NCI-H82 treated with DMSO at 0.1 percent for 48 hours (cell line): ENCODE data around the gene KCNH3.
"Not testable (repeated sequence)": the region's sequence is repeated elsewhere in the genome, so short reads cannot be mapped to it uniquely, and the experiment has no call there.

Experiments
- DNase-seq: peaks from one replicate; lab custom pipeline; 2025; ENCODE audit not compliant: unreplicated experiment; lab: John Stamatoyannopoulos, UW

The KCNH3 gene

DNA sequence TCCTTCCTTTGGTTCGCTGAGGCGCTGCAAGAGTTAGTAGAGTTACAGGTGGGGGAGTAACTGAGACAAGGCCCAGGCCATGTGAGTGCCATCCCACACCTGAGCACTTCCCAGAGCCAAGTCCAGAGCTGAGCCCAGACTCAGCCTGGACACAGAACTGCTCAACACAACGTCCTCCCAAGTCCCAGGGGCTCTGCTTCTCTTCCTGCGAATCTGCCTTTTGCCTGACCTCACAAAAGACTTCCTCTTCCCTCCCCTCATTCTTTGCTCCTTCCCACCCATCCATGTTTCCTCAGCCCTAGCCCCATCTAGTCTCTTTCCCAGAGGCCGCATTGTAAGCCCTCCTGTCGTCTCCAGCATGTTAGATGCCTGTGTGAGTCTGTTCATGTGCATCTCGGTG lies 45.8 kb downstream of the KCNH3 start:
- DNase-seq, result no peak

DNA sequence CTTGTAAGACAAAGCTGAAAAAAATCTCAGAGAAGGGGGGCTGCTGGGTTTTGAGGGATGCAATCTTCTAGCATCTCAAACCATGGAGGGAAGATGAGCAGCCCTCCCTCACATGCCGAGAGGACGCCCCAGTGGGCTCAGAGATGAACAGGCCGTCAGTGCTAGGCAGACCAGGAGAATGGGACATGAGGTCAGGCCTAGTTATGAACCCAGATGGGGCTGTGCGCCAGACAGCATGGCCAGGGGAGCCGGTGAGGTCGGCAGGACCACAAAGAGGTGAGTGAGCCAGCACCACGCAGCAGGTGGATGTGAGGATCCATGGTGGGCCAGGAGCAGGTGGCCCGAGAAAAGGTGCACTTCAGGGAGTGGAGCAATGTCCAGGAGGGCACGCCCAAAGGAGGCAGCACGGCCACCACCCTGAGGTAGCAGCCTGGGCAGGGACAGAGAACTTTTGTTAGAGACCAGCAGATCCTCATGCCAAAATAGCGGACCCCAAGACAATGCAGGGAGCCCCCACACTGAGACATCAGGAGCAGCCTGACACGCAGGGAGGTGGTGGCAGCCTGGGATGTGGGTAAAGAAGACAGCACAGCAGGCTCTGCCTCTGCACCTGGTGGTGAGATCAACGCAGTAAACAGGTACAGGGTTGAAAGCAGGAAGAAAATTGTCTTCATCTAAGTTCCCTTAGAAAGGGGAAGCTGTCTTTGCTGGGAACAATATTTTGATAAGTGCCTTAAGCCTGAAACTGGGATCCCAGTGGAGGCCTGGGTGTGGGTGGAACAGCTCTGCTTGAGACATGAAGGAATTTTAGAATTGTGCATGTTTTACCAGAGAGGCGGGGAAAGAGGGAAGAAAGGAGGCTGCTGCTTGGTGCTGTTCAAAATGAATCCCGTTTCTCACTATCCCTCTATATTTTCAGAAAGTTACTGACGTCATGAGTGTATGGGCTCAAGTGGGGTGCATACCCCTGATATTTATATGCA lies 46.9 kb downstream of the KCNH3 start:
- DNase-seq, result no peak

DNA sequence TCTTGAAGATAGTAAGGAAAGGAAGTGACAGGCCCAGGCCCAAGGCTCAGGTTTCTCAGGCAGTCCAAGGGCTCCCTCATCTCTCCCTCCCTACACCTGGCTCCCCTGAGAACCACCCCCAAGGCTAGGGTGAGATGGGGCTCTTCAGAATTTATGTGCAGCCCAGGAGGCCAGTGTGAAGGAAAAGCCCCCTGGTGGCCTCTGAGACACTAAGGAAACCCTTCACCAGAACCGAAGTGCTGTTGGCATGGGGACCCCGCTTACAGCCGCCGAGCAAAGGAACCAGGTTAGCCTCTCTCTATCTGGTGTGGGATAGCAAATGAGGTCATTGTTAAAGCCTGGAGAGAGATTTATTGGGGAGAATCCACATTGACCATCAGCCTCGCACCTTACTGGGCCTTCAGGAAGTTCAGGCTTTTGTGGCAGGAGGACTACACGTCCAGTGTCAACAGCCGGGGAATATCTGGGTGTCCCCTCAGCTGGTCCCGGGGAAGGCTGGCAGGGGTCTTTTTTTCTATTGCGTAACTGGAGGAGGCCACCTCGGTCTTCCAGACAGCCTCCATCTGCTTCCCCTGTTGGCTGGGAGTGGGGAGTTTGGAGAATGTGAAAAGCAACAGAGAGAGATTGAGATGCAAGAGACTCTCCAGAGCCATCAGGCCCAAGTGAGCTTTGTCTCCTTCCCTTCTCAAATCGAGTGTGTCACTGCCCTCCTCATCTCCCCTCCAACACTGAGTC lies 48.5 kb downstream of the KCNH3 start:
- no peak for DNase-seq

DNA sequence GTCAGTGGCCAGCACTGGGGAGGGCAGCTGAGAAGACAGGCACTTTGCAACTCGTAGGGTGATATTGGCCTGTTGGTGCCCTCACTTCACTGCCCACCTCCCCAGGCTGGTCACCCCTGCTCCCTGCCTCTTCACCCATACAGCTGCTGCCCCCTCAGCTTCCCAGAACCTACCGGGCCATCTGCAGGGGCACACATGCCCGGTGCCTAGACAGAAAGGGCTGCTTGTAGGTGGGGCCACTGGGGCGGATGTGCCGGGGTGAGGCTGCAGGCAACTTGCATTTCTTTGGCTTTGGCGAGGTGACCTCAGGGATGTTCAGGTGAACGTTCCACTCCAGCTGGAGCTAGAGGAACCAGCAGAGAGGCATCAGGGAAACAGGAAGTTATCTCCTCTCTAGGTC lies 49.5 kb downstream of the KCNH3 start:
- no peak for DNase-seq

DNA sequence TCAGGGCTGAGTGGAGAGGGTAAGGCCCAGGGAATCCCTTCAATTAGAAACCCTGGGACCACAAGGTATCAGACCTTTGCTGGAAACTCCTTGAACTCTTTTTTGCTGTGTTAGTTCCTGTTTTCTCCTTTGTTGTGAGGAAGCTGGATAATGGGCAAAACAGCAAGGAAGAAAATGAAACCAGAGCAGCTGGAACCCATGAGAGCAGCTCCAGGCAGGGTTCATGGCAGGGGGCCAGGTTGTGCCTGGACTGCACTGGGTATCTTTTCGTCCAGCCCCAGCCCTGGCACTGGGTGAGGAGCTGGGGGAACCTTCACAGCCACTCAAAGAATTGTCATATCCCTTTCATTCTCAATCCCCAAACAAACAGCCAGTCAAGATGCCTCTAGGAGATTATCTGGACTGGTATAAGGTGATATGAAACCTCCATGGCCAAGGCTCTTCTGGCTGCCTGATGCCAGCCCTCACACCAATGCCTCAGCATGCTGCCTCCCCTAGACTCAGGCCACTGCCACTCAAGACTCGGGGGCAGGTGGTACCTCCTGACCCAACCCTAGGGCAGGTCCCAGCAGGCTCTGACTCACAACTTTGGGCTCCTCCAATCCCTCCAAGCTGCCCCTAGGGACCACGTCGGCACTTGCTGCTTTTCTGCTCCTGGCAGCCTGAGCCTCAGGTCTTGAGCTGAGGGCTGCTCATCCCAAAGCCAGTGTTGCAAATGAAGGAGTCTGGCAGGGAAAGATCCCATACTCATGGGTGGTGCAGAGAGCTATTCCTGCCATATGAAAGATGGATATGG lies 50.1 kb downstream of the KCNH3 start:
- no peak for DNase-seq

DNA sequence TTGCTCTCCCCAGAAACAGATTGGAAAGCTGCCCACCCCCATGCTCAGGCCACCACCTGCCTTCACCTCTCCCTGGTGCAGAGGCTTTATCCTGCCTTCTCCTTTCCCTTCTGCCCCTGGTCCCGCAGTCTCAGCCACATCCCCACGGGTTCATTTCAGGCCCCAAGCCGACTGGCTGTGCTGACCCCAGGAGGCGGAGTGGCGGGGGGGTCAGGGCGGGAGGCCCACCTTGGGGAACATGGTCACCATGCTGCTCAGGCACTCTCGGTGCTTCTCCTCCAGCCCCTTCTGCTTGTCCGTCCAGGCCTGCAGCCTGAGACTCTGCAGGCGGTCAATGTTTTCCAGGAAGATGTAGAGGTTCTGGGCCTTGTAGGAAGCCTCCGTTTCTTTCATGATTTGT lies 59.7 kb downstream of the KCNH3 start:
- DNase-seq, result no peak

DNA sequence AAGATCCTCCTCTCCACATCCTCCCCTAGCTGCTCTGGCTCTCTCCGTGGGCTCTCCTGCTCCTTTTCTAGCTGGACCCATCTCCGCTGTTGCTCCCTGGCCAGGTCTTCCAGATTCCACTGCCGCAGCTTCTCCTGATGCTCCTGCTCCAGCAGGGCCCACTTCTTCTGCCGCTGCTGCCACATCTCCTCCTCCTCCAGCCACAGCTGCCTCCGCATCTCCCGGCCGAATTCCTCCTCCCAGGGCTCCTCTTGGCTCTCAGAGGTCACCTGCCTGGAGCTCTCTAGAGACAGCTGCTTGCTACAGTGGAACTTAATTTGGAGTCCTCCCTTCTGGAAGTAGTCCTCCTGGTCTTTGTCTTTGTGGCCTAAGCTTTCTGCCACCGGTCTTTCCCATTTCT lies 61.1 kb downstream of the KCNH3 start:
- DNase-seq, result no peak

DNA sequence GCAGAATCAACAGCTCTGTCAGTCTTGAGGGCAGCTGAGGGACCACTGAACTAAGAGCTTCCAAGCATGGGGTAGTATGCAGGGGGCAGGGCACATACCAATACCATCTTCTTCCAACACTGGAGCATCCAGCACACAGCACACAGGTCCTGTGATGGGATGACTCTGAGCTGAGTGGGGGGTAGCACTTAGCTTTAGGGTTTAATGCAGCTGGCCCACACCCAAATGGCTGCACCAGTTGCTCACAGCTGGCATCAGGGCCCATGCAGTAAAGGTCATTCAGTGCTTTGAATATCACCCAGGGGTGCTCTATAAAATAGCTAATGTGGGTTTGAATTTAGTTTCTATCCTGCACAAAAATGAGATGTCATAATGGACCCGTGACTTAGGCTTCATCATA lies 64.9 kb downstream of the KCNH3 start:
- no peak for DNase-seq

DNA sequence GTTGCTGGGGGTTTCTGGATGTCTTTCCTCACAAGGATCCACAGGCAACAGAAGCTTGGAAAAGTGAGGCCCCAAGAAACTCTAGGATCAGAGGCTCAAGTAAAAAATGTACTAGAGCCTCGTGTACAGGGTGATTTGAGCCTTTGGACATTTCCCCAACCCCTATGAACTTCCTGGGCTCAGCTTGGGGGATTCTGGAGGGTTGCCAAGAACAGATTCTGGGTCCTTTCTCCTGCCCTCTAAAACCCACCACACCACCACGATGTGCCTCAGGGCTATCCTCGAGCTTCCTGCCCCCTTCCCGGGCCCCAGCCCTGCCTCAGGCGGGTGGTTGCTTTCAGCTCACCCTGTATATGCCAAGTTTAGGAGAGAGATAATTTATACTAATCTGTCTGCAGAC lies 66.0 kb downstream of the KCNH3 start:
- DNase-seq, result no peak

DNA sequence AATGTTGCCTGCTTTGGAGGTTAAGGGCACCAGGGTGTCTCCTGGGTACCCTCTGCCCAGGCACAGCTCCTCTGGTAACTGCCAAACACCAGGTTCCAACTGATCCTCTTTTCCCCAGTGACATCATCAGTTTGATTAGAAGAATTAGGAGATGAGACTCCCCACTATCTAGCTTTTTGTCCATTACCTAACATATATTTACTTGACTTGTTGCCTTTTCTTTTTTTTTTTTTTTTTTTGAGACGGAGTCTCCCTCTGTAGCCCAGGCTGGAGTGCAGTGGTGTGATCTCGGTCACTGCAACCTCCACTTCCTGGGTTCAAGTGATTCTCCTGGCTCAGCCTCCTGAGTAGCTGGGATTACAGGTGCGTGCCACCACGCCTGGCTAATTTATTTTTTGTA lies 66.7 kb downstream of the KCNH3 start, which contains the start of gene FAM186B:
FAM186B (minus strand) TSS at position 101 of the 400 bp plus-strand sequence. CDS start 162 bp downstream, outside the sequence.
- DNase-seq, result not testable (repeated sequence)
